Testis (tissue), 3 donors: Measurements from ENCODE around the gene H2AZ2. TPM values are rescaled to one million over a fixed set of nuclear protein-coding genes. Genes with fewer than 3 reads are reported as not detected.

Source experiments
- DNase-seq: peaks from one replicate; pipeline ENCODE4 v3.0.0-alpha.2; 2019
- H3K27ac ChIP-seq, 2 donors: fragments of 200-600 bp; sonication (generic); one replicate each; pipeline ENCODE4 v1.5.1; 2019
- H3K27me3 ChIP-seq: fragments of 200-600 bp; sonication (generic); one replicate; pipeline ENCODE4 v1.5.1; 2019
- H3K36me3 ChIP-seq: fragments of 200-600 bp; sonication (generic); one replicate; pipeline ENCODE4 v1.5.1; 2017; ENCODE audit warnings: low read depth; ENCODE audit errors: missing control alignments
- H3K4me1 ChIP-seq: fragments of 200-600 bp; sonication (generic); one replicate; pipeline ENCODE4 v1.5.1; 2019
- H3K4me3 ChIP-seq, 2 donors: fragments of 200-600 bp; sonication (generic); one replicate each; pipeline ENCODE4 v1.5.1; 2017 to 2019
- H3K9me3 ChIP-seq: fragments of 200-600 bp; sonication (generic); one replicate; pipeline ENCODE4 v1.5.1; 2017
- POLR2A ChIP-seq: fragments of 450-650 bp; IDR thresholded peaks from one replicate; pipeline ENCODE4 v1.6.1; 2017; ENCODE audit warnings: antibody characterized with exemption, mild to moderate bottlenecking, moderate library complexity
- WGBS, 2 donors: methylation state at CpG; one replicate each; pipeline ENCODE4 v1.1.5; 2018; 5-methylcytosine and 5-hydroxymethylcytosine counted together
- intact Hi-C: fragments of 100-400 bp; cut with DNase I; formaldehyde crosslinking; loops from one replicate; pipeline ENCODE4 v1.15.1; 2023; ENCODE audit warnings: low total_unique reads
- polyA plus RNA-seq: library from polyadenylated mRNA; stranded (reverse); fragments of 350-450 nt; fragmentation: Illumina TruSeq; extraction: RNeasy Lipid Tissue Mini Kit (QIAGEN cat#74804); gene quantifications from one replicate; pipeline ENCODE4 v1.2.3, GENCODE V29; 2014; ENCODE audit warnings: low read depth, low replicate concordance; ENCODE audit not compliant: insufficient read depth
- total RNA-seq, 2 donors: library from RNA; depleted of rRNA; stranded (reverse); fragments of >200 nt; gene quantifications; one replicate each; pipeline ENCODE4 v1.2.3, GENCODE V29; 2016
- TF ChIP-seq, protein P1 (sequence below), 3 experiments: fragments of 450-650 bp in 2 of 3; fragments of 200-600 bp in 1 of 3; sonication (generic) in 1 of 3; IDR thresholded peaks; one replicate each; pipeline ENCODE4 v1.5.1; 2016 to 2019; ENCODE audit warnings: antibody characterized with exemption in 3 of 3, mild to moderate bottlenecking in 2 of 3, moderate library complexity in 1 of 3

H2AZ2 gene
- total and polyA plus RNA-seq, 3 donors from 2014 or later, result 77.2 to 154 (median 103) TPM

DNA sequence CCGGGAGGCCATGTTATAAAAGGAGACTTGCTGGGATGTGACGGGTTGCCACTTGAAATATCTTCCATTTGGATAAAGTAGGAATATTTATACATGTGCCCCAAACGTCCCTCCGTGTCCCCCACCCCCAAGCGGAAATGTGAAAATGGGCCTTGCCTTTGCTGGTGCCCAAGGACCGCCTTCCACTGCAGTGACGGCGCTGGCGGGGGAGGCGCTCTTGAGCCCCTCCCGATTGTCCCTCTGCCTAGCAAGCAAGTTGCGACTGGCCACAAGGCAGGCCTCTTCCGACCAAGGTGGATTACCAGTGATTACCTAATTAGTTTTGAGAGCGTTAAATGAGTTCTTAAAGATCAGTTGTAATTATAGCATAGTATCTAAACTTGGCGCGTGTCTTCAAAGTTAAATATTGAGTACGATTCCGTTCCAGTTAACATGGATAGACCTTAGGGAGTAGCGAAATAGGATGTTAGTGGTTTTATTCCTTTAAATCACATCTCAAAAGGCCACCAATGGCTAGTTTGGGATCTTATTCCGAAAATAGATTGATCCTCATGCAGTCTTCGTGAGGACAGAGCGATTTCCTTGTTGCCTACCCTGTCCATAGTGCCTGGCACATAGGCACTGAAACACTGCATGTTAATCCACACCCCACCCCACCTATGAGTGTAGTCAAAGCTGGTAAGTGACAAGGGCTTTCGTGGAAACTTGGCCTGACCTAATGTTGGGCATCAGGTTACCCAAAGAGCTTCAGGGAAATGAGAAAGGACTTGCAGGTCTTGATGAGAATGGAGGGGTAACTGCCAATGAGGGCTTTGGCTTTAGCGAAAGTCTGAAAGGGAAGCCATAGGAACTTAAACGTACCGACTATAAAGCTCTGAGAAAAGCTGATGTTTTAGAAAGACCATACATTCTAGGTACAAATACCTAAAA lies 50.3 kb downstream of the H2AZ2 start:
- no peak for TF ChIP-seq POLR2A
- TF ChIP-seq, protein P1, sequence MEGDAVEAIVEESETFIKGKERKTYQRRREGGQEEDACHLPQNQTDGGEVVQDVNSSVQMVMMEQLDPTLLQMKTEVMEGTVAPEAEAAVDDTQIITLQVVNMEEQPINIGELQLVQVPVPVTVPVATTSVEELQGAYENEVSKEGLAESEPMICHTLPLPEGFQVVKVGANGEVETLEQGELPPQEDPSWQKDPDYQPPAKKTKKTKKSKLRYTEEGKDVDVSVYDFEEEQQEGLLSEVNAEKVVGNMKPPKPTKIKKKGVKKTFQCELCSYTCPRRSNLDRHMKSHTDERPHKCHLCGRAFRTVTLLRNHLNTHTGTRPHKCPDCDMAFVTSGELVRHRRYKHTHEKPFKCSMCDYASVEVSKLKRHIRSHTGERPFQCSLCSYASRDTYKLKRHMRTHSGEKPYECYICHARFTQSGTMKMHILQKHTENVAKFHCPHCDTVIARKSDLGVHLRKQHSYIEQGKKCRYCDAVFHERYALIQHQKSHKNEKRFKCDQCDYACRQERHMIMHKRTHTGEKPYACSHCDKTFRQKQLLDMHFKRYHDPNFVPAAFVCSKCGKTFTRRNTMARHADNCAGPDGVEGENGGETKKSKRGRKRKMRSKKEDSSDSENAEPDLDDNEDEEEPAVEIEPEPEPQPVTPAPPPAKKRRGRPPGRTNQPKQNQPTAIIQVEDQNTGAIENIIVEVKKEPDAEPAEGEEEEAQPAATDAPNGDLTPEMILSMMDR (IDR thresholded peaks at IDR 0.05), result peak in 2 of 3 experiments; percentile 30 to 51
- Histone ChIP-seq H3K27me3 (no peaks in the 10 kb centered on the region), H3K36me3 (no peaks in the 10 kb centered on the region), H3K9me3 (no peaks in the 10 kb centered on the region), H3K4me3 (peak overlapping the region; percentile 88 to 96), H3K4me1 (peaks cover 12% of the 10 kb centered on the region), H3K27ac (peak overlapping the region; percentile 99 to 100)
- intact Hi-C loops, result no loop called here
- WGBS, 2 donors, result 1 to 3% methylated on average over 24 to 26 of the region's 26 CpGs
- DNase-seq, result peak; percentile 95

- no peaks in the 10 kb centered on the region for H3K27me3 ChIP-seq
- H3K4me3 ChIP-seq, result peak within 1 kb of the TSS; percentile 88 to 96
- H3K36me3 ChIP-seq, result no peaks in the 10 kb centered on the region
- peaks cover 12% of the 10 kb centered on the region for H3K4me1 ChIP-seq
- peak; percentile 53 for TF ChIP-seq POLR2A
- TF ChIP-seq, protein P1 (IDR thresholded peaks at IDR 0.05), result no peak
- no peaks in the 10 kb centered on the region for H3K9me3 ChIP-seq
- H3K27ac ChIP-seq, result peak within 1 kb of the TSS; percentile 99 to 100
- whole genome bisulfite sequencing, 2 donors, result 0 to 1% methylated on average over 27 to 91 of the region's 99 CpGs
- intact Hi-C loops, result no loop called here
- peak; percentile 98 for DNase-seq
Measured at GRCh38 chr7:44796504-44797328, 51.2 kb downstream of the H2AZ2 start, which contains the start of gene PPIA. TSS of gene PPIA (plus strand) at chr7:44796681. CDS start at chr7:44796725, 44 bp downstream.

GRCh38 chr7:44796034-44796503 lies 51.8 kb downstream of the H2AZ2 start:
- peak overlapping the region; percentile 88 to 96 for H3K4me3 ChIP-seq
- H3K27me3 ChIP-seq, result no peaks in the 10 kb centered on the region
- TF ChIP-seq POLR2A, result no peak
- TF ChIP-seq, protein P1 (IDR thresholded peaks at IDR 0.05), result no peak
- peak; percentile 62 for DNase-seq
- 0 to 1% methylated on average over 3 to 55 of the region's 59 CpGs for WGBS, 2 donors
- intact Hi-C loops, result no loop called here
- peaks cover 12% of the 10 kb centered on the region for H3K4me1 ChIP-seq
- H3K36me3 ChIP-seq, result no peaks in the 10 kb centered on the region
- H3K27ac ChIP-seq, result peak overlapping the region; percentile 99 to 100
- no peaks in the 10 kb centered on the region for H3K9me3 ChIP-seq

- Histone ChIP-seq H3K4me1 (peaks cover 12% of the 10 kb centered on the region), H3K9me3 (no peaks in the 10 kb centered on the region), H3K27me3 (no peaks in the 10 kb centered on the region), H3K36me3 (no peaks in the 10 kb centered on the region), H3K4me3 (no peak overlapping the region), H3K27ac (no peak overlapping the region)
- DNase-seq, result no peak
- intact Hi-C loops, result no loop called here
- 38 to 53% methylated on average over 3 of the region's 3 CpGs for WGBS, 2 donors
- TF ChIP-seq, protein P1 (IDR thresholded peaks at IDR 0.05), result no peak
- no peak for TF ChIP-seq POLR2A
Measured at GRCh38 chr7:44794331-44794730, 53.6 kb downstream of the H2AZ2 start.
